K562 (cell line): Measurements from ENCODE around the gene KLHDC7B. TPM values are rescaled to one million over a fixed set of nuclear protein-coding genes. Genes with fewer than 3 reads are reported as not detected.

Source experiments
- CREM ChIP-seq: IDR thresholded peaks from 2 replicates; pipeline ENCODE4 v1.6.1; 2014; ENCODE audit warnings: antibody characterized with exemption, low read depth
- EGR1 ChIP-seq: fragments of 450-650 bp; conservative IDR thresholded peaks from 2 replicates; pipeline ENCODE4 v1.6.1; 2017; ENCODE audit warnings: mild to moderate bottlenecking
- ESRRA ChIP-seq: fragments of 450-650 bp; IDR thresholded peaks from 2 replicates; pipeline ENCODE4 v1.6.1; 2014; ENCODE audit warnings: low read depth, mild to moderate bottlenecking, moderate library complexity, borderline replicate concordance
- EZH2 ChIP-seq: IDR thresholded peaks from 2 replicates; pipeline ENCODE4 v1.6.1; 2012; ENCODE audit warnings: low read depth, mild to moderate bottlenecking, inconsistent platforms, low read length, borderline replicate concordance
- HMG20A ChIP-seq: fragments of 450-650 bp; formaldehyde crosslinking; conservative IDR thresholded peaks from 2 replicates; pipeline ENCODE4 v1.4.0; 2020; ENCODE audit warnings: mild to moderate bottlenecking, mixed read lengths
- ID3 ChIP-seq, 2 experiments: fragments of 250-450 bp in 1 of 2; fragments of 450-650 bp in 1 of 2; sonication (Bioruptor Pico) in 1 of 2; IDR thresholded peaks; 2 replicates each; pipeline versions ENCODE4 v1.6.1 to v1.8.0; 2016 to 2021; ENCODE audit warnings: mild to moderate bottlenecking in 2 of 2, moderate library complexity in 2 of 2, missing compliant biosample characterization in 1 of 2, missing genetic modification characterization in 1 of 2
- KLF6 ChIP-seq: fragments of 250-450 bp; sonication (Bioruptor Pico); IDR thresholded peaks from 2 replicates; pipeline ENCODE4 v1.4.0; 2020; ENCODE audit warnings: mild to moderate bottlenecking, moderate library complexity, borderline replicate concordance
- PATZ1 ChIP-seq: fragments of 250-450 bp; sonication (Bioruptor Pico); IDR thresholded peaks from 2 replicates; pipeline ENCODE4 v1.5.0; 2020; ENCODE audit warnings: mild to moderate bottlenecking, borderline replicate concordance
- RBM15 ChIP-seq: fragments of 200-400 bp; formaldehyde crosslinking; IDR thresholded peaks from 2 replicates; pipeline ENCODE4 v1.6.1; 2018; ENCODE audit warnings: mild to moderate bottlenecking, low read length, moderate library complexity; ENCODE audit not compliant: insufficient read depth
- SAFB2 ChIP-seq: fragments of 200-400 bp; formaldehyde crosslinking; IDR thresholded peaks from 2 replicates; pipeline ENCODE4 v1.6.1; 2018; ENCODE audit warnings: borderline replicate concordance, low read length, low read depth, moderate library complexity; ENCODE audit not compliant: severe bottlenecking
- TEAD4 ChIP-seq, 2 experiments: sonication (generic) in 1 of 2; formaldehyde crosslinking in 1 of 2; IDR thresholded peaks; 2 replicates each; pipeline versions ENCODE4 v1.6.1 to v1.8.0; 2012 to 2022; ENCODE audit warnings: borderline replicate concordance in 1 of 2, inconsistent platforms in 1 of 2, low read length in 1 of 2, mild to moderate bottlenecking in 1 of 2, missing genetic modification reagents in 1 of 2
- ZBTB26 ChIP-seq: fragments of 450-650 bp; formaldehyde crosslinking; IDR thresholded peaks from 2 replicates; pipeline ENCODE4 v1.4.0; 2022; ENCODE audit warnings: missing genetic modification characterization
- ZNF384 ChIP-seq: IDR thresholded peaks from 2 replicates; pipeline ENCODE4 v1.6.1; 2012; ENCODE audit warnings: low read depth, low read length, improper control_type of control experiment
- polyA plus RNA-seq, 8 experiments: library from polyadenylated mRNA; depleted of rRNA in 4 of 8; stranded (reverse) in 5 of 8; unstranded in 3 of 8; fragments of >200 nt; fragmentation: Nextera tagmentation in 2 of 8; fragmentation: Illumina TruSeq in 1 of 8; extraction: Ambion mirVana in 2 of 8; extraction: Trizol in 1 of 8; gene quantifications; 2 replicates each; pipeline versions ENCODE4 v1.2.1 to v1.2.3, GENCODE V29; 2011 to 2014; ENCODE audit warnings: inconsistent platforms in 1 of 8, missing spikeins in 1 of 8
- total RNA-seq, 7 experiments: library from RNA; depleted of rRNA in 6 of 7; stranded (reverse); fragments of >200 nt in 6 of 7; fragmentation: Illumina TruSeq in 2 of 7; extraction: Trizol in 2 of 7; gene quantifications; 2 replicates each; pipeline versions ENCODE4 v1.2.1 to v1.2.3, GENCODE V29; 2011 to 2021; ENCODE audit warnings: low replicate concordance in 1 of 7
- TF ChIP-seq, protein P1 (sequence below): fragments of 250-450 bp; sonication (Bioruptor Pico); IDR thresholded peaks from 2 replicates; pipeline ENCODE4 v1.4.0; 2020; ENCODE audit warnings: mild to moderate bottlenecking
- TF ChIP-seq, protein P2 (sequence below), 2 experiments: fragments of 450-650 bp; IDR thresholded peaks; 2 replicates each; pipeline ENCODE4 v1.6.1; 2018; ENCODE audit warnings: mild to moderate bottlenecking in 2 of 2, low read depth in 1 of 2; ENCODE audit not compliant: partially characterized antibody in 2 of 2

Gene KLHDC7B
- total and polyA plus RNA-seq, 9 of the 15 experiments (the other 6 are each of a cell fraction or from before 2014, with no cell fraction given), result 0.04 to 0.22 (median 0.05) TPM; not detected in 4

DNA sequence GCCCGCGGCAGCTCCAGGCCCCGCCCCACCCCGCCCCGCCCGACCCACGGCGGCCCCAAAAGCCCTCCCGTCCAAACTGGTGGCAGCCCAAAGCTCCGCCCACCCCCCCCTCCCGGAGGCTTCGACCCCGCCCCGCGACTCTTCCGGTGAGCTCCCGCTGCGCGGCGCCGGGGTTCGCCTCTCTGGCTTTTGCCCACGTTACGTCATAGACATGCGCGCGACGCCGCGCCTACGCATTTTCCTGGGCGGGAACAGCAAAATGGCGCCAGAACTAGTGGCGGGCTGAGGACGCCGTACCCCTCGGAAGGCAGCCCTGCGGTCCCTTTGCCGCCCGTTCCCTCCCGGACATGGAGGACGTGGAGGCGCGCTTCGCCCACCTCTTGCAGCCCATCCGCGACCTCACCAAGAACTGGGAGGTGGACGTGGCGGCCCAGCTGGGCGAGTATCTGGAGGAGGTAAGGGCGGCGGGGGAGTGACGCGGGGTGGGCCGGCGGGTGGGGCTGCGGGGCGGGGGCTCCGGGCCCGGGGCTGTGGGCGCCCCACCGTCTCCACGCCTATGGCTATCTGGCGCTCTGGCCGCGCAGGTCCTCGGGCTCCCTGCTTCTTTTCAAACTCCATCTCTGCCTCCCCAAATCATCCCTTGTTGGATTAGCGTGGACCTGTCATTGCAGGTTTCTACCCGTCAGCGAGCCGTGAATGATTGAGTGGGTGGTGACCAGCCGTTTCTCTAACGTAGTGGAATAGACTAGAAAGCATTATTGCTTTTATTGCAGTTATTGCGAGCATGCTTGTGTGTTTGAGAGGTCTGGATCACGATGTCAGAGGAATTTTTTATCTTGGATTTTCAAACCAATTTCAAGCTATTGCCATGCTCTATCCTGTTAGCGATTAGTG, 37.5 kb upstream of the KLHDC7B start, which contains the start of gene NCAPH2 (continued):
- TF ChIP-seq, protein P1, sequence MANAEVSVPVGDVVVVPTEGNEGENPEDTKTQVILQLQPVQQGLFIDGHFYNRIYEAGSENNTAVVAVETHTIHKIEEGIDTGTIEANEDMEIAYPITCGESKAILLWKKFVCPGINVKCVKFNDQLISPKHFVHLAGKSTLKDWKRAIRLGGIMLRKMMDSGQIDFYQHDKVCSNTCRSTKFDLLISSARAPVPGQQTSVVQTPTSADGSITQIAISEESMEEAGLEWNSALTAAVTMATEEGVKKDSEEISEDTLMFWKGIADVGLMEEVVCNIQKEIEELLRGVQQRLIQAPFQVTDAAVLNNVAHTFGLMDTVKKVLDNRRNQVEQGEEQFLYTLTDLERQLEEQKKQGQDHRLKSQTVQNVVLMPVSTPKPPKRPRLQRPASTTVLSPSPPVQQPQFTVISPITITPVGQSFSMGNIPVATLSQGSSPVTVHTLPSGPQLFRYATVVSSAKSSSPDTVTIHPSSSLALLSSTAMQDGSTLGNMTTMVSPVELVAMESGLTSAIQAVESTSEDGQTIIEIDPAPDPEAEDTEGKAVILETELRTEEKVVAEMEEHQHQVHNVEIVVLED (CRISPR knock-in tag), result peak; percentile 60
- TF ChIP-seq TEAD4 (IDR thresholded peaks at IDR 0.05; ENCODE audit: low read length), result no peak
- no peak for TF ChIP-seq TEAD4 (CRISPR knock-in tag; IDR thresholded peaks at IDR 0.05; ENCODE audit: borderline replicate concordance)
- TF ChIP-seq EZH2, result no peak
- TF ChIP-seq HMG20A (CRISPR knock-in tag), result no peak
- TF ChIP-seq PATZ1 (CRISPR knock-in tag), result no peak
- peak; percentile 32; the same call in 1 of the 2 replicates for TF ChIP-seq ESRRA
- peak; percentile 22; the same call in 1 of the 2 replicates for TF ChIP-seq KLF6 (CRISPR knock-in tag)
- TF ChIP-seq ZBTB26 (CRISPR knock-in tag), result no peak
- no peak for TF ChIP-seq SAFB2
- TF ChIP-seq CREM, result peak; percentile 98
- TF ChIP-seq ID3 (CRISPR knock-in tag; IDR thresholded peaks at IDR 0.05), result no peak
- no peak for TF ChIP-seq ID3 (tag; IDR thresholded peaks at IDR 0.05)
- no peak for TF ChIP-seq ZNF384
- TF ChIP-seq, protein P2, sequence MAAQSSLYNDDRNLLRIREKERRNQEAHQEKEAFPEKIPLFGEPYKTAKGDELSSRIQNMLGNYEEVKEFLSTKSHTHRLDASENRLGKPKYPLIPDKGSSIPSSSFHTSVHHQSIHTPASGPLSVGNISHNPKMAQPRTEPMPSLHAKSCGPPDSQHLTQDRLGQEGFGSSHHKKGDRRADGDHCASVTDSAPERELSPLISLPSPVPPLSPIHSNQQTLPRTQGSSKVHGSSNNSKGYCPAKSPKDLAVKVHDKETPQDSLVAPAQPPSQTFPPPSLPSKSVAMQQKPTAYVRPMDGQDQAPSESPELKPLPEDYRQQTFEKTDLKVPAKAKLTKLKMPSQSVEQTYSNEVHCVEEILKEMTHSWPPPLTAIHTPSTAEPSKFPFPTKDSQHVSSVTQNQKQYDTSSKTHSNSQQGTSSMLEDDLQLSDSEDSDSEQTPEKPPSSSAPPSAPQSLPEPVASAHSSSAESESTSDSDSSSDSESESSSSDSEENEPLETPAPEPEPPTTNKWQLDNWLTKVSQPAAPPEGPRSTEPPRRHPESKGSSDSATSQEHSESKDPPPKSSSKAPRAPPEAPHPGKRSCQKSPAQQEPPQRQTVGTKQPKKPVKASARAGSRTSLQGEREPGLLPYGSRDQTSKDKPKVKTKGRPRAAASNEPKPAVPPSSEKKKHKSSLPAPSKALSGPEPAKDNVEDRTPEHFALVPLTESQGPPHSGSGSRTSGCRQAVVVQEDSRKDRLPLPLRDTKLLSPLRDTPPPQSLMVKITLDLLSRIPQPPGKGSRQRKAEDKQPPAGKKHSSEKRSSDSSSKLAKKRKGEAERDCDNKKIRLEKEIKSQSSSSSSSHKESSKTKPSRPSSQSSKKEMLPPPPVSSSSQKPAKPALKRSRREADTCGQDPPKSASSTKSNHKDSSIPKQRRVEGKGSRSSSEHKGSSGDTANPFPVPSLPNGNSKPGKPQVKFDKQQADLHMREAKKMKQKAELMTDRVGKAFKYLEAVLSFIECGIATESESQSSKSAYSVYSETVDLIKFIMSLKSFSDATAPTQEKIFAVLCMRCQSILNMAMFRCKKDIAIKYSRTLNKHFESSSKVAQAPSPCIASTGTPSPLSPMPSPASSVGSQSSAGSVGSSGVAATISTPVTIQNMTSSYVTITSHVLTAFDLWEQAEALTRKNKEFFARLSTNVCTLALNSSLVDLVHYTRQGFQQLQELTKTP (IDR thresholded peaks at IDR 0.05; ENCODE audit: low read depth in 1 of 2, partially characterized antibody in 2 of 2), result peak in 1 of 2 experiments; percentile 25
- no peak for TF ChIP-seq RBM15
- TF ChIP-seq EGR1, result peak; percentile 91
